SK-N-SH treated with all-trans-retinoic acid at 6 μM for 48 hours (cell line): Measurements from ENCODE around the gene C2CD4B.

Experiments used
- ARNTL ChIP-seq: fragments of 450-650 bp; formaldehyde crosslinking; IDR thresholded peaks from 2 replicates; pipeline ENCODE4 v1.5.0; 2020; ENCODE audit warnings: low read depth, mild to moderate bottlenecking, moderate library complexity, borderline replicate concordance
- BACH2 ChIP-seq: fragments of 250-450 bp; sonication (Bioruptor Pico); IDR thresholded peaks from 2 replicates; pipeline ENCODE4 v1.9.0; 2021; ENCODE audit warnings: mild to moderate bottlenecking, borderline replicate concordance
- CSDC2 ChIP-seq: fragments of 250-450 bp; sonication (Bioruptor Pico); IDR thresholded peaks from 2 replicates; pipeline ENCODE4 v1.5.0; 2020; ENCODE audit warnings: mild to moderate bottlenecking, moderate library complexity
- GLIS3 ChIP-seq: fragments of 250-450 bp; sonication (Bioruptor Pico); IDR thresholded peaks from 2 replicates; pipeline ENCODE4 v1.5.0; 2020; ENCODE audit warnings: mild to moderate bottlenecking, moderate library complexity
- ISL1 ChIP-seq: fragments of 250-450 bp; sonication (Bioruptor Pico); IDR thresholded peaks from 2 replicates; pipeline ENCODE4 v2.1.2; 2022; ENCODE audit warnings: mild to moderate bottlenecking, moderate library complexity
- TOX ChIP-seq: fragments of 250-450 bp; sonication (Bioruptor Pico); IDR thresholded peaks from 2 replicates; pipeline ENCODE4 v1.8.0; 2021; ENCODE audit warnings: mild to moderate bottlenecking, moderate library complexity, borderline replicate concordance
- ZC3H10 ChIP-seq: fragments of 250-450 bp; sonication (Bioruptor Pico); IDR thresholded peaks from 2 replicates; pipeline ENCODE4 v1.5.1; 2021; ENCODE audit warnings: mild to moderate bottlenecking, moderate library complexity
- ZNF565 ChIP-seq: fragments of 450-650 bp; formaldehyde crosslinking; conservative IDR thresholded peaks from 2 replicates; pipeline ENCODE4 v1.5.0; 2020; ENCODE audit warnings: low read depth, mild to moderate bottlenecking, moderate library complexity

- TF ChIP-seq TOX (CRISPR knock-in tag): no peak
- TF ChIP-seq ZNF565: no peak
- TF ChIP-seq BACH2 (CRISPR knock-in tag): no peak
- no peak for TF ChIP-seq ARNTL (CRISPR knock-in tag)
- TF ChIP-seq GLIS3 (CRISPR knock-in tag): no peak
- TF ChIP-seq CSDC2 (CRISPR knock-in tag): no peak
- no peak for TF ChIP-seq ISL1 (CRISPR knock-in tag)
- TF ChIP-seq ZC3H10 (CRISPR knock-in tag): no peak
Observed at GRCh38 chr15:62187910-62188309, 22.8 kb upstream of the C2CD4B start.
